Left ventricle myocardium inferior (tissue), 1 donor: ENCODE results near the gene RNF138. TPM values are rescaled to one million over a fixed set of nuclear protein-coding genes. Genes with fewer than 3 reads are reported as not detected.
A peak's percentile ranks its signal among the peaks of the same experiment; 100 is the strongest.

ENCODE experiments used
- DNase-seq: peaks from one replicate; pipeline ENCODE4 v3.0.0-alpha.2; 2020
- H3K27ac ChIP-seq: fragments of 200-600 bp; replicated peaks from 2 replicates; pipeline ENCODE4 v1.8.0; 2021
- H3K27me3 ChIP-seq: fragments of 200-600 bp; 2 replicates; pipeline ENCODE4 v1.8.0; 2021; ENCODE audit warnings: low read depth
- H3K36me3 ChIP-seq: fragments of 200-600 bp; 2 replicates; pipeline ENCODE4 v1.8.0; 2021
- H3K4me1 ChIP-seq: fragments of 200-600 bp; 2 replicates; pipeline ENCODE4 v1.8.0; 2021
- H3K4me3 ChIP-seq: fragments of 200-600 bp; 2 replicates; pipeline ENCODE4 v1.8.0; 2021; ENCODE audit warnings: mild to moderate bottlenecking, moderate library complexity
- H3K9me3 ChIP-seq: fragments of 200-600 bp; replicated peaks from 2 replicates; pipeline ENCODE4 v1.8.0; 2021
- intact Hi-C: fragments of 100-400 bp; cut with micrococcal nuclease; formaldehyde crosslinking; loops from one replicate; pipeline ENCODE4 v1.11.0; 2022
- total RNA-seq: library from RNA; stranded (reverse); fragmentation: NEBNext Ultra II Directional; extraction: Animal tissue kit (Norgen Biotek cat#: 25700); gene quantifications from one replicate; pipeline ENCODE4 v1.2.1, GENCODE V29; 2021
- TF ChIP-seq, protein P1 (sequence below): fragments of 200-600 bp; IDR thresholded peaks from 2 replicates; pipeline ENCODE4 v1.8.0; 2021; ENCODE audit warnings: antibody characterized with exemption, mild to moderate bottlenecking, borderline replicate concordance
- donor health status: DM: no; HTN: yes; CAD: no; lungs with severe emphysema.

RNF138 gene
- total RNA-seq, 1 donor from 2014 or later, result 7.1 TPM

- TF ChIP-seq, protein P1, sequence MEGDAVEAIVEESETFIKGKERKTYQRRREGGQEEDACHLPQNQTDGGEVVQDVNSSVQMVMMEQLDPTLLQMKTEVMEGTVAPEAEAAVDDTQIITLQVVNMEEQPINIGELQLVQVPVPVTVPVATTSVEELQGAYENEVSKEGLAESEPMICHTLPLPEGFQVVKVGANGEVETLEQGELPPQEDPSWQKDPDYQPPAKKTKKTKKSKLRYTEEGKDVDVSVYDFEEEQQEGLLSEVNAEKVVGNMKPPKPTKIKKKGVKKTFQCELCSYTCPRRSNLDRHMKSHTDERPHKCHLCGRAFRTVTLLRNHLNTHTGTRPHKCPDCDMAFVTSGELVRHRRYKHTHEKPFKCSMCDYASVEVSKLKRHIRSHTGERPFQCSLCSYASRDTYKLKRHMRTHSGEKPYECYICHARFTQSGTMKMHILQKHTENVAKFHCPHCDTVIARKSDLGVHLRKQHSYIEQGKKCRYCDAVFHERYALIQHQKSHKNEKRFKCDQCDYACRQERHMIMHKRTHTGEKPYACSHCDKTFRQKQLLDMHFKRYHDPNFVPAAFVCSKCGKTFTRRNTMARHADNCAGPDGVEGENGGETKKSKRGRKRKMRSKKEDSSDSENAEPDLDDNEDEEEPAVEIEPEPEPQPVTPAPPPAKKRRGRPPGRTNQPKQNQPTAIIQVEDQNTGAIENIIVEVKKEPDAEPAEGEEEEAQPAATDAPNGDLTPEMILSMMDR, result no peak
- Histone ChIP-seq H3K4me1 (no peaks in the 10 kb centered on the region), H3K27ac (no peak overlapping the region), H3K9me3 (no peaks in the 10 kb centered on the region), H3K36me3 (no peaks in the 10 kb centered on the region), H3K4me3 (no peak overlapping the region), H3K27me3 (no peaks in the 10 kb centered on the region)
- intact Hi-C loops, result no loop called here
- no peak for DNase-seq
These were observed 34.0 kb upstream of the RNF138 start for GRCh38 chr18:32057624-32058165.

GRCh38 chr18:32060026-32060425, 31.6 kb upstream of the RNF138 start:
- Histone ChIP-seq H3K4me3 (no peak overlapping the region), H3K27me3 (no peaks in the 10 kb centered on the region), H3K27ac (no peak overlapping the region), H3K4me1 (no peaks in the 10 kb centered on the region), H3K36me3 (no peaks in the 10 kb centered on the region), H3K9me3 (no peaks in the 10 kb centered on the region)
- TF ChIP-seq, protein P1, result no peak
- no peak for DNase-seq
- intact Hi-C loops, result no loop called here

GRCh38 chr18:32067375-32068167, 24.1 kb upstream of the RNF138 start:
- intact Hi-C loops, result no loop called here
- H3K27me3 ChIP-seq, result no peaks in the 10 kb centered on the region
- no peaks in the 10 kb centered on the region for H3K9me3 ChIP-seq
- TF ChIP-seq, protein P1, result no peak
- DNase-seq, result no peak
- peaks cover 4% of the 10 kb centered on the region for H3K36me3 ChIP-seq
- H3K4me3 ChIP-seq, result no peak overlapping the region
- H3K4me1 ChIP-seq, result no peaks in the 10 kb centered on the region
- no peak overlapping the region for H3K27ac ChIP-seq

GRCh38 chr18:32072321-32072720, 19.4 kb upstream of the RNF138 start:
- no peak overlapping the region for H3K27ac ChIP-seq
- intact Hi-C loops, result no loop called here
- H3K9me3 ChIP-seq, result no peaks in the 10 kb centered on the region
- H3K4me3 ChIP-seq, result no peak overlapping the region
- DNase-seq, result no peak
- peaks cover 4% of the 10 kb centered on the region for H3K36me3 ChIP-seq
- TF ChIP-seq, protein P1, result peak; percentile 51
- no peaks in the 10 kb centered on the region for H3K27me3 ChIP-seq
- H3K4me1 ChIP-seq, result no peaks in the 10 kb centered on the region

DNA sequence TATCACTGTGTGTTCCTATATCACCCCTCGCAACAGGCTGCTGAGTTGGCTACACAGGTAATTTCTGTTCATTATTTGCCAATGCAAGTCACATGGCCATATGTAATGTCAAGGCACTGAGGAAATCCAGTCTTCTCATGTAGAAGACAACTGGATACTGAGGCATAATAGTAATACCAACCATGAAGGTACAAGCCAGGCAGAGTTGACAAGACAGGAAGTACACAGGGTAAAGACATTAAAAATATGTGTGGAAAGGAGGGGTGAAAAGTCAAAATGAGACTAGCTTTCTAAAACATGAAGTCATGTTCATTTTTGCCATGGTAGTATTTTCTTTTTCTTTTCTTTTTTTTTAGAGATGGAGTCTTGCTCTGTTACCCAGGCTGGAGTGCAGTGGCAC, 17.5 kb upstream of the RNF138 start:
- intact Hi-C loops, result no loop called here
- TF ChIP-seq, protein P1, result no peak

More for the DNA sequence above, 17.5 kb upstream of the RNF138 start:
- H3K4me1 ChIP-seq, result no peaks in the 10 kb centered on the region
- no peak for DNase-seq
- H3K36me3 ChIP-seq, result peaks cover 4% of the 10 kb centered on the region
- H3K4me3 ChIP-seq, result no peak overlapping the region
- no peak overlapping the region for H3K27ac ChIP-seq
- no peaks in the 10 kb centered on the region for H3K9me3 ChIP-seq
- no peaks in the 10 kb centered on the region for H3K27me3 ChIP-seq
